OCI-LY1 (cell line): ENCODE results near the gene LINGO4.
"Not testable (repeated sequence)": the region's sequence is repeated elsewhere in the genome, so short reads cannot be mapped to it uniquely, and the experiment has no call there.

ENCODE experiments used
- H2AFZ ChIP-seq: fragments of 200-600 bp; sonication (generic), shearing (Covaris generic); 2 replicates; pipeline ENCODE4 v1.6.0; 2014; ENCODE audit warnings: antibody characterized with exemption, mild to moderate bottlenecking, low read length
- H3F3A ChIP-seq: fragments of 200-600 bp; sonication (generic), shearing (Covaris generic); 2 replicates; pipeline ENCODE4 v1.6.0; 2014; ENCODE audit warnings: mild to moderate bottlenecking, antibody characterized with exemption, low read length, moderate library complexity; ENCODE audit not compliant: insufficient read depth
- H3K27ac ChIP-seq: fragments of 200-600 bp; sonication (generic); 2 replicates; pipeline ENCODE4 v1.5.1; 2014; ENCODE audit warnings: low read length, mixed run types, mild to moderate bottlenecking, low read depth; ENCODE audit not compliant: poor library complexity, severe bottlenecking
- H3K27me3 ChIP-seq: fragments of 200-600 bp; sonication (generic); 2 replicates; pipeline ENCODE4 v1.6.0; 2014; ENCODE audit warnings: antibody characterized with exemption, mild to moderate bottlenecking, low read length, moderate library complexity; ENCODE audit not compliant: insufficient read depth
- H3K36me3 ChIP-seq: fragments of 200-600 bp; sonication (generic); 2 replicates; pipeline ENCODE4 v1.6.1; 2014; ENCODE audit warnings: mild to moderate bottlenecking, antibody characterized with exemption, low read length, moderate library complexity, mixed read lengths; ENCODE audit not compliant: insufficient read depth
- H3K4me1 ChIP-seq: fragments of 200-600 bp; sonication (generic); 2 replicates; pipeline ENCODE4 v1.5.1; 2014; ENCODE audit warnings: mild to moderate bottlenecking, low read length, moderate library complexity; ENCODE audit not compliant: insufficient read depth, severe bottlenecking
- H3K4me2 ChIP-seq: fragments of 200-600 bp; sonication (generic), shearing (Covaris generic); 2 replicates; pipeline ENCODE4 v1.6.1; 2014; ENCODE audit warnings: low read length
- H3K4me3 ChIP-seq: fragments of 200-600 bp; sonication (generic); 2 replicates; pipeline ENCODE4 v1.5.1; 2014; ENCODE audit warnings: low read length, low read depth, mild to moderate bottlenecking, mixed read lengths; ENCODE audit not compliant: poor library complexity, severe bottlenecking
- H3K79me2 ChIP-seq: fragments of 200-600 bp; shearing (Covaris generic); 2 replicates; pipeline ENCODE4 v1.6.1; 2016; ENCODE audit warnings: mixed run types, low read length, mixed read lengths; ENCODE audit not compliant: insufficient read depth
- H3K9ac ChIP-seq: fragments of 200-600 bp; sonication (generic), shearing (Covaris generic); 2 replicates; pipeline ENCODE4 v1.6.1; 2014; ENCODE audit warnings: mild to moderate bottlenecking, low read length, mixed read lengths
- H3K9me2 ChIP-seq: fragments of 200-600 bp; sonication (generic), shearing (Covaris generic); 2 replicates; pipeline ENCODE4 v1.6.1; 2014; ENCODE audit warnings: low read depth, mild to moderate bottlenecking, low read length, mixed read lengths
- H3K9me3 ChIP-seq: fragments of 200-600 bp; shearing (Covaris generic); 2 replicates; pipeline ENCODE4 v1.6.1; 2014; ENCODE audit warnings: low read length, mixed read lengths
- H4K20me1 ChIP-seq: fragments of 200-600 bp; sonication (generic), shearing (Covaris generic); 2 replicates; pipeline ENCODE4 v1.6.0; 2016; ENCODE audit warnings: mild to moderate bottlenecking, low read length; ENCODE audit not compliant: insufficient read depth
- EZH2 ChIP-seq: fragments of 200-600 bp; sonication (generic), shearing (Covaris generic); IDR thresholded peaks from 2 replicates; pipeline ENCODE4 v1.8.0; 2017; ENCODE audit warnings: borderline replicate concordance, mixed run types, mild to moderate bottlenecking, antibody characterized with exemption, low read length, moderate library complexity, mixed read lengths
- TF ChIP-seq, protein P1 (sequence below): fragments of 200-600 bp; sonication (generic), shearing (Covaris generic); IDR thresholded peaks from 2 replicates; pipeline ENCODE4 v1.5.1; 2017; ENCODE audit warnings: mild to moderate bottlenecking, antibody characterized with exemption, low read length, moderate library complexity, mixed read lengths

Gene LINGO4

GRCh38 chr1:151787689-151788088 is 17.5 kb downstream of the LINGO4 start:
- TF ChIP-seq EZH2, result no peak
- TF ChIP-seq, protein P1, sequence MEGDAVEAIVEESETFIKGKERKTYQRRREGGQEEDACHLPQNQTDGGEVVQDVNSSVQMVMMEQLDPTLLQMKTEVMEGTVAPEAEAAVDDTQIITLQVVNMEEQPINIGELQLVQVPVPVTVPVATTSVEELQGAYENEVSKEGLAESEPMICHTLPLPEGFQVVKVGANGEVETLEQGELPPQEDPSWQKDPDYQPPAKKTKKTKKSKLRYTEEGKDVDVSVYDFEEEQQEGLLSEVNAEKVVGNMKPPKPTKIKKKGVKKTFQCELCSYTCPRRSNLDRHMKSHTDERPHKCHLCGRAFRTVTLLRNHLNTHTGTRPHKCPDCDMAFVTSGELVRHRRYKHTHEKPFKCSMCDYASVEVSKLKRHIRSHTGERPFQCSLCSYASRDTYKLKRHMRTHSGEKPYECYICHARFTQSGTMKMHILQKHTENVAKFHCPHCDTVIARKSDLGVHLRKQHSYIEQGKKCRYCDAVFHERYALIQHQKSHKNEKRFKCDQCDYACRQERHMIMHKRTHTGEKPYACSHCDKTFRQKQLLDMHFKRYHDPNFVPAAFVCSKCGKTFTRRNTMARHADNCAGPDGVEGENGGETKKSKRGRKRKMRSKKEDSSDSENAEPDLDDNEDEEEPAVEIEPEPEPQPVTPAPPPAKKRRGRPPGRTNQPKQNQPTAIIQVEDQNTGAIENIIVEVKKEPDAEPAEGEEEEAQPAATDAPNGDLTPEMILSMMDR, result no peak
- Histone ChIP-seq H4K20me1 (no peaks in the 10 kb centered on the region), H3F3A (no peaks in the 10 kb centered on the region), H3K4me1 (peaks cover 23% of the 10 kb centered on the region), H3K27ac (no peak overlapping the region), H3K79me2 (no peaks in the 10 kb centered on the region), H2AFZ (no peak overlapping the region), H3K36me3 (no peaks in the 10 kb centered on the region), H3K27me3 (no peaks in the 10 kb centered on the region), H3K9ac (no peak overlapping the region), H3K4me2 (no peak overlapping the region), H3K9me3 (no peaks in the 10 kb centered on the region), H3K9me2 (no peaks in the 10 kb centered on the region), H3K4me3 (no peak overlapping the region)

GRCh38 chr1:151783796-151784195 is 21.4 kb downstream of the LINGO4 start:
- TF ChIP-seq, protein P1, result no peak
- no peak for TF ChIP-seq EZH2
- no peaks in the 10 kb centered on the region for H3K79me2 ChIP-seq
- no peak overlapping the region for H2AFZ ChIP-seq
- H3K36me3 ChIP-seq, result no peaks in the 10 kb centered on the region
- H3K4me1 ChIP-seq, result no peaks in the 10 kb centered on the region
- H3K27me3 ChIP-seq, result no peaks in the 10 kb centered on the region
- H3K4me2 ChIP-seq, result no peak overlapping the region
- no peaks in the 10 kb centered on the region for H3K9me2 ChIP-seq
- H3F3A ChIP-seq, result no peaks in the 10 kb centered on the region
- H3K9me3 ChIP-seq, result no peaks in the 10 kb centered on the region
- H3K27ac ChIP-seq, result no peak overlapping the region
- H3K9ac ChIP-seq, result no peak overlapping the region
- H4K20me1 ChIP-seq, result no peaks in the 10 kb centered on the region
- H3K4me3 ChIP-seq, result no peak overlapping the region

GRCh38 chr1:151782741-151783140 is 22.5 kb downstream of the LINGO4 start:
- Histone ChIP-seq H3K27me3 (no peaks in the 10 kb centered on the region), H3K4me1 (no peaks in the 10 kb centered on the region), H3K9me3 (no peaks in the 10 kb centered on the region), H3K4me3 (no peak overlapping the region), H2AFZ (no peak overlapping the region), H3K27ac (no peak overlapping the region), H3K36me3 (no peaks in the 10 kb centered on the region), H3K79me2 (no peaks in the 10 kb centered on the region), H3F3A (no peaks in the 10 kb centered on the region), H3K9me2 (no peaks in the 10 kb centered on the region), H3K9ac (no peak overlapping the region), H3K4me2 (no peak overlapping the region), H4K20me1 (no peaks in the 10 kb centered on the region)
- TF ChIP-seq, protein P1, result no peak
- no peak for TF ChIP-seq EZH2

GRCh38 chr1:151782026-151782425 is 23.2 kb downstream of the LINGO4 start:
- not testable (repeated sequence) for H3K4me2 ChIP-seq, H3K27ac ChIP-seq, H3K9ac ChIP-seq

DNA sequence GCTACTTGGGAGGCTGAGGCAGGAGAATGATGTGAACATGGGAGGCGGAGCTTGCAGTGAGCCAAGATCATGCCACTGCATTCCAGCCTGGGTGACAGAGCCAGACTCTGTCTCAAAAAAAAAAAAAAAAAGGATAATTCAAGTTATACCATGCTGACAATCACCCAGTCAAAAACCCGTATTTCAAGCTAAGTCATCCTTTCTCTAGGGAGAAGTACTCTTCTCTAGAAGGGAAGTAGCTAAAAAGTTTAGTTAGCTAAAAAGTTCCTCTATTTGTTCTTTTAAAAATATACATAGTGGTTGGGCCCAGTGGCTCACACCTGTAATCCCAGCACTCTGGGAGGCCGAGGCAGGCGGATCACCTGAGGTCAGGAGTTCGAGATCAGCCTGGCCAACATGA is 24.5 kb downstream of the LINGO4 start:
- H3K36me3 ChIP-seq, H3K4me1 ChIP-seq, H3K9ac ChIP-seq, H3K9me3 ChIP-seq, H2AFZ ChIP-seq, H3K4me3 ChIP-seq, H3K79me2 ChIP-seq, H3K9me2 ChIP-seq, H4K20me1 ChIP-seq, H3K4me2 ChIP-seq, H3K27me3 ChIP-seq, H3K27ac ChIP-seq, H3F3A ChIP-seq: not testable (repeated sequence)

More at GRCh38 chr1:151782026-151782425, 23.2 kb downstream of the LINGO4 start:
- H3K4me1 ChIP-seq, H3K36me3 ChIP-seq, H3K79me2 ChIP-seq, H2AFZ ChIP-seq, H3K9me3 ChIP-seq, H3K27me3 ChIP-seq, H4K20me1 ChIP-seq, H3K4me3 ChIP-seq, H3F3A ChIP-seq, H3K9me2 ChIP-seq: not testable (repeated sequence)
